ENCODE results near the gene CCDC34.

CCDC34 gene, protein sequence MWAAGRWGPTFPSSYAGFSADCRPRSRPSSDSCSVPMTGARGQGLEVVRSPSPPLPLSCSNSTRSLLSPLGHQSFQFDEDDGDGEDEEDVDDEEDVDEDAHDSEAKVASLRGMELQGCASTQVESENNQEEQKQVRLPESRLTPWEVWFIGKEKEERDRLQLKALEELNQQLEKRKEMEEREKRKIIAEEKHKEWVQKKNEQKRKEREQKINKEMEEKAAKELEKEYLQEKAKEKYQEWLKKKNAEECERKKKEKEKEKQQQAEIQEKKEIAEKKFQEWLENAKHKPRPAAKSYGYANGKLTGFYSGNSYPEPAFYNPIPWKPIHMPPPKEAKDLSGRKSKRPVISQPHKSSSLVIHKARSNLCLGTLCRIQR

DNA sequence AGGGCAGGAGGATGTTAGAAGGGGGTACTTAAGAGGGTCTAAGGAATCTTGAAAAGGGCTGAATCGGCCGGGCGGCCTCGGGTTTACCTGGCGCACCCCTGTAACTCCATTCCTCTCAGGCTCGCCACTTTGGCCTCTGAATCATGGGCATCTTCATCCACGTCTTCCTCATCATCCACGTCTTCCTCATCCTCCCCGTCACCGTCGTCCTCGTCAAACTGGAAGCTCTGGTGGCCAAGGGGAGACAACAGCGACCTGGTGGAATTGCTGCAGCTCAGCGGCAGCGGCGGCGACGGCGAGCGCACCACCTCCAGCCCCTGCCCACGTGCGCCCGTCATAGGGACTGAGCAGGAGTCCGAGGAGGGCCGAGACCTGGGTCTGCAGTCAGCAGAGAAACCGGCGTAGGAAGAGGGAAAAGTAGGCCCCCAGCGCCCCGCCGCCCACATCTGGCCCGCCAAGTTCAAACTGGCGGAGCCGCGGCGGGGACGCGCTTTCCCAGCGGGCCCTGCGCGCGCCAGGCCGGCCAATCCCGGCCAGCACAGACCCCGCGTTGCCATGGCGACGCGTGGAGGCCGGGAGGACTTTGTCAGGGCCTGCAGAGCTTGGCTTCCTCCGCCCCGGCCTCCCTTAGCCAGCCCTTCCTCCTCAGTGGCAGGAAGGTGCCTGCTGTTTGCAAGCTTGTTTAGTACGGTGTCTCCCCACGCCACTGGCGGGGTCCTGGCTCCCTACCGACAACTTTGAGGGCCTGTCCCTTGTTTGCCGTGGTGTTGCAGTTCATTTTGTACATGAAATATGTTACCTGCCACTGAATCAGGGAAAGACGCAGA is at the start of gene CCDC34:
Gene CCDC34, minus strand, starts transcription at position 467 of the 827 bp plus-strand sequence. Its CDS starts 21 bp downstream, at position 446.
- peak; percentile 93 for DNase-seq

DNA sequence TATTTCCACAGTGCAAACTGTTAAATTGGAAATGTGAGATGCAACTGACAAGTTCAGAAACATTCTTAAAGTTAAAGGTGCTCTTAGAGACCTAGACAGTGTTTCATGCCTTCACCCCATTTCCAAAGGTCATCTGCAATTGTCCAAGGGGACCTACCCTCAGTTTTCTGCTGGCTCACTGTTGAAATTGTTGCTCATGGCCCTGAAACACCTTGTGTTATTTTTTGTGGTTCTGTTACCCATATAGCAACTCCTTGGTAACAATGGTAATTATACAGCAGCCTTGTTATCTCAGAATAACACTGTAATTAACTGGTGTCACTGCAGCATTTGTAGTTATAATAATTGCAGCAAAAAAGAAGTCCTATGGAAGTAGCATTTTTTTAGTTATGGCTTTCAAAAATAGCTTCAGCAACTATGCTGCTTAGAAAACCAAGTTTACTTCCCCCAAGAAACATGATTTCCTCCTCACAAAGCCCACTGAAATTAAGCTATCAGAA is 49.2 kb upstream of the CCDC34 start:
- no peak for DNase-seq

DNA sequence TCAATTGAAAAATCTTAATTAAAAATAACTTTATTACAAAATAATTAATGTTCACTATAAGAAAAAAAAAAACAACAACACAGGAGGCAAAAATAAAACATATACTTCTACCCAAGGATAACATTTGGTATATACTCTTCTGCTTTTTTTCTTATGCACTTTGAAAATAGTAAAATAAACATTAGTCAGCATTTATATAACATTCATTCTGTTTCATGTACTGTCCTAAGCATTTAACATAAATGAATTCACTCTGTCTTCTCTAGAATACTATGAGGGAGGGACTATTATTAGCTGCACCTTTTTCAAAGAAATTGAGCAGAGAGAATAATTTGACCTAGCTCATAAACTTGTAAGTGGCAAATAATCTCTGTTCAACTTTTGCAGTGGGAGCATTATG is 48.3 kb upstream of the CCDC34 start:
- no peak for DNase-seq

DNA sequence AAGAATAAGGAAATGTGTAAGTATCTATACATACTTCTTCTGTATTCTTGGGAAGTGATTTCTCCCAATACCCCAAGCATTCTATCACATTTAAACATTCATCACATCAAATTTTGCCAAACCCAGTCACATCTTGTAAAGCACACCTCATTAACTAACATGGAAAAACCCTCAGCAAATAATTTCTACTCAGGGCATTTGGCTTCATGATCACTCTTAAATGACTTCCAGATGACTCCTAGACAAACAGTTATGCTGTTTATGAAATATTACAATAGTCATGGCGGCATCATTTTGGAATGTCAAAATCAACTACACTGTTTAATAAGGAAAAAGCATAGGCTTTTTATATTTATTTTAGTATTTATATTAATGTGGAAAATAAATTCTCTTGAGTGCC is 47.3 kb upstream of the CCDC34 start:
- no peak for DNase-seq

DNA sequence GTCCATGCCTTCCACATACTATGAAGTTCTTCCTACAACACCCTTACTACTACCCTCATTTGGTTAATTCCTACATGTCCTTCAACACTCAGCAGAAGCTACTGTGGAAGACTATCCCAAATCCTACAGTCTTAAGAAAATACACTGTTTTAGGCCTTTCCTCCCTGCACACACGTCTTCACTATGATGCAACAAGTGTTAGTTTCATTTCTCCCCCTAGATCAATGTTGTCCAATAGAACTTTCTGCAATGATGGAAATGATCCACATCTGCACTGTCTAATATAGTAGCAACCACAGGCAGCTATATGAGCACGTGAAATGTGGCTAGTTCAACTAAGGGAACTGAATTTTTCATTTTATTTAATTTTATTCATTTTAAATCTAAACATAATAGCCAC is 46.7 kb upstream of the CCDC34 start:
- no peak for DNase-seq

DNA sequence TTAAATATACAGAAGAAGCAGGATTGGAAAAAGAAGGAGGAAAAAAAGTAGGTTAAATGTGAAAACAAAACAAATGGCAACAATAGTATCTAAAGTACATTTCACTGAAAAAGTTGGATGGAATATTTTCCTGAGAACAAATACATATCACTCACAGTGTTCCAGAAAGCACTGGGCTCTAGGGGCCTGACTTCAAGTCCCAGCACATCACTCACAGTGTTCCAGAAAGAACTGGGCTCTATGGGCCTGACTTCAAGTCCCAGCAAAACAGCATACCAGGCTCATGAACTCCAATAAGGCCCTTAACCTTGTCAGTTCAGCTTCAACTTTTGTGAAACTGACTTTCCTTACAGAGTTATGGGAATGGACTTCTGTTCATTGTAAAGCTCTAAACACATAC is 46.0 kb upstream of the CCDC34 start:
- no peak for DNase-seq

DNA sequence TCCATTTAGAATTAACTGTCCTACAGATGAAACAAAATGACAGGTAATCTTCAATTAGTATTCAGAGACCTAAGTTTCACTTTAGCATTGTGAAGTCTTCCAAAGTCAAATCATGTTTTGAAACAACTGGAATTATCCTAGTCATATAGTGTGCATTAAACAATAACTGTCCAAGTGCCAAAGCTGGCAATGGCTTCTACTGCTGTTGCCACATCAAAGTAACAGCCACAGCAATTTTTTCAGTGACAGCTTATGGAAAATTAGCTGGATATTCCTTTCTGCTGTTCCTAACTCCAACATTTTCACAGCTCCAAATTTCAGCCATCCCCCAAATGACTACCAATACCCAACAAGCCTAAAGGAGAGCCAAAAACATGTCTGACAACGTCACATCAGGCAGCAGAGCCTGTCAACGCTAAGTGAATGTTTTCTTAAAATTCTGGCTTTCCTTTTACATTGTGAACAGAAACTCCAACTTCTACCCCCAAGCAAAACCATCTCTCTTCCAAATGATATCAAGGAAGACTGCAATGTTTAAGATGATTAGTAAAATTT is 45.3 kb upstream of the CCDC34 start:
- no peak for DNase-seq

DNA sequence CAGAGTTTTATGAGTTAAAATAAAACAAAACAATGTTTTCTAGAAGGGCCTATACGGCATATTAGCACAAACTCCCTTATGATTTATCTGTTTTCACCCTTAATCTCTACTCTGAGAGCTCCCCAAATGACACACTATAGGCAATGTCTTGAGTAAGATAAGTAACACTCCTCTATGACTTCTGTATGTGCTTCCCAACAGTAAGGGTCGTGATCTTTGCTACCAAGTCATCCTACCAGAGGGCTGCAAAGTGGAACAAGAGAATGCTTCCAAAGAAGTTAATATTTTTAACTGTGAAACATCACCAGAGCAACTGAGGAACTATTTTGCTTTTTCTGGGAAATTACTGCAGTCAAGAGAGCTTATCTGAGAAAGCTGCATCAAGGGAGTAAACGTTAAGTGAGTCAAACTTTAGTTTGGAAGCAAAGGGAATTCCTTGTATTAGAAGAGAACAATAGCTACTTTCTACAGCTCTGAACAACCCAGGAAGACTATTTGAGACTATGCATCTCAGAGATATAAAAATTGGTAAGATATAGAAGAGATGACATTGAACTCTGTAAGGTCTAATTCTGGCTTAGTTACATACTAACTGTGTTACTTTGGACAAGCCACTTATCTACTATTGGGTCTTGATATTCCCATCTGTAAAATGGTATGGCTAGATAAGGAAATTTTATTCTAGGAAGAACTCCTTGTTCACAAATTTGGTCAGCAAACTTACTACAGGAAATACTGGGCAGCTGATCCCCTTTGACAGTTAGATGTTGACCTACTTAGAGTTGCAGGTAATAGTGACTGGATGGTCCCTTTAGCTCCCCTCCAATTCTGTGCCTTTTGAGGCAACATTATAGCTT is 43.7 kb upstream of the CCDC34 start:
- DNase-seq: no peak

DNA sequence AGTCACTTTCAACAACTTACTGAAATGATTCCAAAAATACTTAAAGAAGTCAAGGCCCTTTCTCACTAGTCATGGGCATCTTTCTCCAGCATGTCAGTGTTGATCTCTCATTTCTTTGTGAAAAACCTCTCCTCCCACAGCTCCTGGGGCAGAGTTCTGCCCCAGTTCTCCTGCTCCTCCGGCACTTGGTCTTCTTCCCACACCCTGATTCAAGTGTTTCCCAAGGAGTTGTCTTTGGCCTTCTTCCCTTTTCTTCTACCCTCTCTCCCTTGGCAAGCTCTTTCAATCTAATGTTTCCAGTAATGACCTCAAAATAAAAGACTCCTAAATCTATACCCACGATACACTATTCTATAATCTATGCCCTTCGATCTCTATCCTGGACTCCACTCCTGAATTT is 42.1 kb upstream of the CCDC34 start:
- no peak for DNase-seq

DNA sequence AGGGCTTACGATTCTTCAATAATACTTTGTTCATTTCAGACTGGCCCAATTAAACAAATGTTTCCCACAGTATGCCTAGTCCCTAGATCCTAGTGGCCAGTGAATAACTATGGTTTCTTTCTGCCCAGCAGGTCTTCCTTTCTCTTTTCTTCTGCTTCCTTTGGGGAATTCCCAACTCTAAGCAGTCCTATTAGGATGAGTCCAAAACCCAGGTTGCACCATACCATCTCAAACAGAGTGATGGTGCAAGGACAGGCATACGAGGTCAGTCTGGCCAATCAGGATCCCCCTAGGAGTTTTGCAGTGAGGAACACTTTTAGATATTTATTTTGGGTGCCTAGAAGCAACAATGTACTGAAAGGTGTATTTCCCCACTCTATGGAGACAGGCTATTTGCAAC is 41.4 kb upstream of the CCDC34 start:
- DNase-seq: no peak

DNA sequence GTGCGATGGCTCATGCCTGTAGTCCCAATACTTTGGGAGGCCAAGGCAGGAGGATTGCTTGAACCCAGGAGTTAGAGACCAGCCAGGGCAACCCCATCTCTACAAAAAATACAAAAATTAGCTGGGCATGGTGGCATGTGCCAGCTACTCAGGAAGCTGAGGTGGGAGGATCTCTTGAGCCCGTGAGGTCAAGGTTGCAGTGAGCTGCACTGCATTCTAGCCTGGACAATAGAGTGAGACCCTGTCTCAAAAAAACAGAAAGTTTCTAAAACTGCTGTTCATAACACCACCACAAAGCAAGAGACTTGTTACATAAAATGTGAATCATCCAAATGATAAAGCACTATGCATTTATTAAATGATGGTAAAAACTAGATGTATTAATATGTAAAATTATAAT is 40.2 kb upstream of the CCDC34 start:
- no peak for DNase-seq

DNA sequence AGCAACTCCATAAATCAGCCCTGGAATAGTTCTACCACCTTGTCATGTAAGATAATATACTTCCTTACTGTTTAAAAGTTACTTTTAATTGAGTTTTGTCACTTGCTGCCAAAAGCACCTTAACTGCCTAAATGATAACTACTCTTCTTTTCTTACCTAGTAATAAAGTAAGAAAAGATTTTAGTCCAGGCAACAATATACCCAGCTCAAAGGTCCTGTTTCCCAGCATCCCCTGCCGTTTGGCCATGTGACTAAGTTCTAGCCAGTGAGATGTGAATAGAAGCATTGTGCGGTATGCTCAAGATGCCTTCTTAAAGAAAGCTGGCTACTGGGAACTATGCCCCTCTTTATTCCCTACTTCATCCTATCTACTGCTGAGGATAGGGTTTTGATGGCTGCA is 39.4 kb upstream of the CCDC34 start:
- no peak for DNase-seq

DNA sequence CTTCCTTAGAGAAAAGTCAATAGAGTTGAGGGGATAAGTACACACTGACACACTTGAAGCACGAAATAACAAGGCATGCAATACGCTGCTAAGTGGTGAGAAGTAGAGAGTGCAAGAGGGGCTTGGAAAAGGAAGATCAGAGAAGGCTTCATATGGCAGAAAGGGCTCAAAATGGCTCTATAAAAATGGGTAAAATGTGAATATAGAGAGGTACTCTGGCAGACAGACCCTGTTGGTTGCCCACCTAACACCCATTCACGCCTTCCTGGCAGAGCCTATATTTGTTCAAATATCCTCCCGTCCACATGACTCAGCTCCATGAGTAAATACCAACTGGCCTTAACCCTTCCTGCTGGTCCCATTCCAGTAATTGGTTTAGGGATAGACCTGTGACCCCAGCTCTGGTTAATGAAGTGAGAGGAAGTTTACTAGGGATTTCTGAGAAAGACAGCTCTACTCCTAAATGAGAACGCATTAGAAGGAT is 38.9 kb upstream of the CCDC34 start:
- no peak for DNase-seq

DNA sequence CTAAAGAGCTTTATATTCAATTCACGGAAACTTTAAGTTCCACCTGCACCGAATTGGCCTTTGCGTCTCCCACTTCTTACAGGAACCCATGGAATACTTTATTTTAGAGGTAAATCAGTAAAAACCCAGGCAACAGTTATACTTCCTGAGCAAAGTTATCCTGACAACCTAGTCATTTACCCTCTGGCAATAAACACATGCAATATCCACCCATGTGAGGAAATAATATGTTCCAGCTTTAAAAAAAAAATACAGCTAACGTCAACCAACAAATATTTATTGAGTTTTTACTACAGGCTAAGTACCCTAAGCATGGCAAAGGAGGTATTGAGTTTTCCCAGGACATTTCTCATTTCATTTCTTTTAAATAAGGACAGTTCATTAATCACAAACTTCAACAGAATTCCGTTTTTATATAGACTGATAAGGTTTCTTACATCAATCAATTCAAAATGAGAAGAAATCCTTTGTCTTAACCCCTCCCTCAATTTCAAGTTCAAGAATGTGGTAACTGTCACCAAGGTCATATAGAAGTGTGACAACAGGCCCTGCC is 38.3 kb upstream of the CCDC34 start:
- no peak for DNase-seq

DNA sequence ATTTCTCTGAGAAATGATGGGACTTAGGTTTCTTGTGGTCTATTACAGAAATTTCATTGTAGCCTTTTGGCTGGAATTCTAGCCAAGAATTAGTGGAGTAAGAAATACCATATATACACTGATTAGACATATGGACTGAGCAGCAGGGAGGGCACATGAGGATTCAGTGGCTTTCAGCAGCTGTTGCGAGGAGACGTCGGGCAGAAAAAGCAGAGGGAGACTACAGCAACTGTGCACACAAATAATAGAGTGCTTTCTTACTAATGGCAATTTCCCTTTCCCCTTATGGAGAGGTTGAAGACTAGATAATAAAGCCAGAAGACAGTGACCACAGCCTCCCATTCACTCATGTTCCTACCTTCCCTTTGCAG is 35.4 kb upstream of the CCDC34 start:
- DNase-seq: no peak

DNA sequence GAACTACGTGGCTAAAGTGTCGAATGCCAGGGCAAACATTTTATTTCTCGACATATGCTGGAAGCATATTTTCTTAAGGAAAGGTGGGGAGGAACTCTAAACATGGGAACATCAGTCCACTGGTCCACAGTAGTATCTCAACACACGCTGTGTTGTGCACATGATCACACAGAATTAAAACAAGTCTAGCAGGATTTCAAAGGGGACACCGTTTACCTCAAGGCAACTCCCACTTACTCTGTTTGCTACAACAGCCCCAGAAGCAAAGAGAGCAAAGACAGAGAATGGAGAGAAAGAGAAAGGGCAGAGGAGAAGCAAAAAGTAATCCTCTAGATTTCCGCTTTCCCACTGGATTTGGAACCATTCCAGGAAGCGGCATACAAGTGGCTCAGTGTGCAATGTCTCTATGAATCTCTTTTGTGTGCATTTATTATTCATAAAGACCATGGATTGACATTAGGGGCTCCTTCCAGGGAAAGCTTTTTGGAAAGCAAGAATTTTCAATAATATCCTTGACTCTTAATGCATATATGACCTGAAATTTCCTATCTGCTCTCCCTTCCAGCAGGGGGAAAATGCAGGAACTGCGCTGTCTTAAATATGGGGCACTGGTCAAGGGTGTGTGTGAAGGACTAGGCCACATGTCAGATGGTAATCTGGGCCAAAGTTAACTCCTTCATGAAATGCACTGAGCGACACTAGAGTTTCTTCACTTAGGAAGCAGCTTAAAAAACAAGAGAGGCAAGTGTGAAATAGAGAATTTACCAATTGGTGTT is 34.8 kb upstream of the CCDC34 start:
- no peak for DNase-seq

DNA sequence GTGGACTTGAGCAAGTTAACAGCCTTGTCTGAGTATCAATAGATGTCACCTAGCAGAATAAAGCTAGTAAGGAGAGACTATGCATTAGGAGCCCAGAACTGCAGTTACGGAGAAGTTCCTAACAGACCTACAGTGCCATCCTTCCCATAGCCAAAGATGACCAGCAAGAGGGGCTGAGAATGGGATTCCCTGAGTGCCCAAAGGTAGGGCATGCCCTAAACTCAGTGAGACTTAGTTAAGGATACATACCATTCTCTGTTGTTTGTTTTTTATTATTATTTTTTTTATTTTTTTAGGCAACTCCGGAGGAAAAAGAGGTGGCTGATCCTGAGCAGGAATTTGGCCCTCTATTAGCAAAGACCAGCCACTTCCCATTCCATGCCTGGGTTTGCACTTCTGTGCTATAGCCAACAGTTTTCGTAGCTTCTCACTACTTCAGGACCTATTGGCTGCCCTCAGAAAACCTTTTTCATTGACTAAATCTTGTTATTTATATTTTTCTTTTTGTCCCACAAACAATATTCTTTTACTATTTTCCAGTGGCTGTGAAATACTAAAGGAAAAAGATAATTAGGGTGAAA is 33.3 kb upstream of the CCDC34 start:
- no peak for DNase-seq

DNA sequence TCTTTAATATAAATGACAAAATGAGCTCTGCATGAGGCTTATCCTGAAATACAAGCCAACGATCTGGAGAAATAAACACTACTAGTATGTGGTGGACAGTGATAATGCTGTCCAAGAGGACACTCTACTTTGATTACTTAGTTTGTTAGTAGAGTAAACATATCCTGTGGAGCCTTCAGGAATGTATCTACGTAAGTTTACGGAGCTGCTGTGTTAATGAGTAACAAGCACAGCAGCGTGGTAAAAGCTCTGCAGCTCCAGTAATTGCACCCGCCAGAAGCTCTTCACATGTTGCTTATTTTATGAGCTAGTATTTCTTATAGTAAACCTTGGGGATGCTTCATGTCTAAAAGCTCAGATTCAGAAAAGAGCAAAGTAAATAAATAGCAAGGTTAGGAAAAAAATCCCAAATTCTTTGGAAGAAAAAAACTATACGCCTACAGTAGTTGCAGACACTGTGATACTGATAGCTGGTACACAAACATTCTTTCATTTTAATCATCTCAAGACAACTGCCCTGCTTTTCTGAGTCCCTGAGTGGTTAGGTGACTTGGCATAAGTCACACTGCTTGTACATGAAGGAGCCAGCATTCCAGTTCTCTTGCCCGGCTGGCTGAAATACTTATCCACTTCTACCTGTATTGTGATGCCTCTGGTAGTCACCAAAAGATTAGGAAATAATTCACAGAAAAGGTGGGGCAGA is 32.7 kb upstream of the CCDC34 start:
- no peak for DNase-seq

DNA sequence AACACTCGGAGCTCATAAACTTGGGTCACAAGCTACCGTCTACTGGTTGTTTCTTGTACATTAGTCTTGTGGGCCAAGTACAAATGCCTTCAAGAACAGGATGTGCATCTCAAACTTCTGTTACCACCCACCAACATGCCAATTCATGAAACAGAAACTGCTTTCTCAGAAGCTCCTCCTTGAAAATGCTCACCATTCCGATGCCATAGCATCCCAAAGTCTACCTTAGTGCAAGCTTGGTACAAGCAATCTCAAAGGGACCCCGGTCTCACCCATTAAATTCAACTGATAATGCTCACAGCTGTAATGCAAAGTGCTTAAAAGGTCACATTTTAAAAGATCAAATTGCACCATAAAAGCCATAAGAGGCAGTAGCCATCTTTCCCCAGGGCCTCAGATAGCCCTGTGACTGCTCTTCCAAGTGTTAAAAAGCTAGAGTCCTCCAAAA is 31.8 kb upstream of the CCDC34 start:
- DNase-seq: no peak
